GM20000 (cell line): ENCODE results near the gene MLIP.
"Not testable (repeated sequence)": the region's sequence is repeated elsewhere in the genome, so short reads cannot be mapped to it uniquely, and the experiment has no call there.

Experiments
- DNase-seq: peaks from one replicate; pipeline ENCODE4 v3.0.0; 2012; ENCODE audit warnings: low spot score
- CTCF ChIP-seq: IDR thresholded peaks from 2 replicates; pipeline ENCODE4 v1.5.1; 2012; ENCODE audit warnings: mild to moderate bottlenecking, control low read depth; ENCODE audit errors: extremely low read depth, missing control alignments

Gene MLIP

GRCh38 chr6:54074109-54074508 is 37.1 kb upstream of the MLIP start:
- no peak for TF ChIP-seq CTCF
- no peak for DNase-seq

DNA sequence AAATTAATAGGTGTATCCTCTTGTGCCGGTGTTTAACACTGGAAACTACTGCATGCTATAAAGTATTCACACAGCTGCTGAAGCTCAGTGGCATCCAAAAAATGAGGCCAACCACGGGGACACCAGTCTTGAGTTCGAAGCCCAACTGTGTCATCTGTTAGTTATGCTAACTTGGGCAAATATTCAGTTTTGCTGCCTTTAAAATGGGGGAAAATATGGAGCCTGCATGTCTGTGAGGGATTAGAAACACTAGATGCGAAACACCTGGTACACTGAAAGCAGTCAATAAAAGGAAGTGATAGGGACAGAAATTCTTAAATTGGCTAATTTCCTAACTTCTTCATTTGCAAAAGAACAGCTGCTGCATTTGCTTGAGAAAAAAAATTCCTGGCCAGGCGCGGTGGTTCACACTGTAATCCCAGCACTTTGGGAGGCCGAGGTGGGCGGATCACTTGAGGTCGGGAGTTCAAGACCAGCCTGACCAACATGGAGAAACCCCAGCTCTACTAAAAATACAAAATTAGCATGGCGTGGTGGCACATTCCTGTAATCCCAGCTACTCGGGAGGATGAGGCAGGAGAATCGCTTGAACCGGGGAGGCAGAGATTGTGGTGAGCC is 36.6 kb upstream of the MLIP start:
- DNase-seq = no peak
- no peak for TF ChIP-seq CTCF

DNA sequence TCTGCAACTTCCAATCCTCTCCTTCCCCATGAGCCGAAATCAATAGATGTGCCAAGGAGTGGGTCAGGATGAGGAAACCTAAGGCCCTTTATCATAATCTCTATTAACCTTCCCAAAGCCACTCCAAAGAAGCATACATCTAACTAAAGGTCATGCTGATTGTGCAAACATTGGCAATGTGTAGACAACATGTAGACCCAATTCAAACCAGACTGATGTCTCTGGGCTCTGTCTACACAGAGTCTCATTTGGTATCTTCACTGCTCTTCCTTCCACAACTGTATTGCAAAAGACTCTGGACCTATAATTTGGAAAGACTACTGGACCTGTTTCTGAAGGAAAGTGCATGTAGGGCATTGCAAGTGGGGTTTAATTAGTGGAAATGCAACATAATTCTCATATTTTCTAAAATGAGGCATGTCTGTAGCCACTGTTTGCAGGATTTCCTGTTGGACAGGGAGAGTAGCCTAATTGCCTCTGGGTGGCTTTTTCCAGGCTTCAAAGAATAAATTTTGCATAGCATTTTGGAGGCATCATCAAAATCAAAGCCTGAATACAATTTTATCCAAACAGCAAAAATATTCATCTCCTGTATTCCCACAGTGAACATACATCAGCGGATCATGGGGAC is 35.0 kb upstream of the MLIP start:
- no peak for TF ChIP-seq CTCF
- DNase-seq = no peak

GRCh38 chr6:54081499-54081898 is 29.7 kb upstream of the MLIP start:
- DNase-seq = not testable (repeated sequence)

- DNase-seq = no peak
- TF ChIP-seq CTCF = no peak
Observed at GRCh38 chr6:54083287-54083686, 28.0 kb upstream of the MLIP start.

DNA sequence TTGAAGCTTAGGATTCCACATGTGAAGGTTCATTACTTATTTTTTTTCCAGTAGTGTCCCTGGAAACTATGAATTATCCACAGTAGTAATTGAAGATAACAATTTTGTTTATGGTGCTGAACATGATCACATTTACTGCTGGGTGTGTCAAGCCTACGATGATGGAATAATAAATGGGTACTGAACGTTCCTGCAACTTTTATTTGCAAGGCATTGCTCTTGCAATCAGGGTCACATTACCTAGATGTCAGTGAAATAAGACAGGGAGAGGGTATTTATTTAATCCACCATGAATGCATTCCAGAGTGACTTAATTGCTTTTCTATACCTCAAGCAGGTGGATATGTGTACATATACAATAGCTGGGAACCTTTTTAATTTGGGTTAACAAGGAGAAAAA is 27.0 kb upstream of the MLIP start:
- TF ChIP-seq CTCF = no peak
- no peak for DNase-seq

DNA sequence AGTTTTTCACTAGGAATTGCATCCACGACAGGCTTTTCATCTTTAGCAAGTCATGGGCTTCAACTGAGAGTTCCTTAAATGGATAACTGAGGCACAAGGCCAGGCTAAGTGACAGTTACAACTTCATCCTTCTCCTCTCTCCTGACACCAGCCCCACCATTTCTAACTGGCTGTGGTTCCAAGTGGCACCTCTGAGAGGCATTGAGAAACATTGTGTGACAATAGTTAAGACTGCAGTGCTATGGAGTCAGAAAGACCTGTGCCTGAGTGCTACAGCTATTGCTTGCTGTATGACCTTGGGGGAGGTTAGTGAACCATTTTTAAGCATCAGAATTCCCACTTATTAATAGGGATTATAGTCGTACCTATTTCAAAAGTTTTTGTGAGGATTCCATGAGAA is 26.2 kb upstream of the MLIP start:
- no peak for TF ChIP-seq CTCF
- no peak for DNase-seq

GRCh38 chr6:54085541-54085940 is 25.7 kb upstream of the MLIP start:
- TF ChIP-seq CTCF = no peak
- DNase-seq = no peak
